Stimulated activated naive B cell treated with anti-CD40 and anti-IgM and Interleukin-4, amounts not matched to agents 10 μg/mL and 1 μg/mL and 100 μg/mL, for 72 hours (primary cell): Measurements from ENCODE around the gene STX8.

Experiments used
- ATAC-seq, 2 donors: fragments of 150-1000 bp; cut with Tn5 transposase; replicated peaks; 2 replicates each; pipeline ENCODE4 v1.10.0; 2021; ENCODE audit warnings: moderate library complexity in 1 of 2
- DNase-seq: peaks from one replicate; pipeline ENCODE4 v3.0.0; 2021
- H3K27ac Mint-ChIP-seq: one replicate; pipeline ENCODE4 v1.8.0; 2022; ENCODE audit warnings: mild to moderate bottlenecking, mixed read lengths
- H3K27me3 Mint-ChIP-seq, 2 donors: one replicate each; pipeline ENCODE4 v1.8.0; 2022; ENCODE audit warnings: mixed read lengths in 2 of 2
- H3K36me3 Mint-ChIP-seq, 2 donors: one replicate each; pipeline ENCODE4 v1.8.0; 2022; ENCODE audit warnings: mixed read lengths in 2 of 2, mild to moderate bottlenecking in 1 of 2
- H3K4me1 Mint-ChIP-seq, 2 donors: one replicate each; pipeline ENCODE4 v1.8.0; 2022; ENCODE audit warnings: mixed read lengths in 2 of 2, mild to moderate bottlenecking in 1 of 2
- H3K4me3 Mint-ChIP-seq, 2 donors: one replicate each; pipeline ENCODE4 v1.8.0; 2022; ENCODE audit warnings: mild to moderate bottlenecking in 2 of 2, mixed read lengths in 2 of 2, moderate library complexity in 1 of 2
- H3K9me3 Mint-ChIP-seq, 2 donors: one replicate each; pipeline ENCODE4 v1.8.0; 2022; ENCODE audit warnings: mixed read lengths in 2 of 2, mild to moderate bottlenecking in 1 of 2

STX8 gene

GRCh38 chr17:9241774-9242496 lies 333.7 kb downstream of the STX8 start:
- Mint-ChIP-seq H3K27me3 (peaks cover 0 to 10% of the 10 kb centered on the region in 2 donors), H3K9me3 (no peaks in the 10 kb centered on the region), H3K27ac (no peak overlapping the region), H3K36me3 (peaks cover 0 to 4% of the 10 kb centered on the region in 2 donors), H3K4me1 (peaks cover 21 to 34% of the 10 kb centered on the region in 2 donors), H3K4me3 (no peak overlapping the region)
- no peak for ATAC-seq
- no peak for DNase-seq

DNA sequence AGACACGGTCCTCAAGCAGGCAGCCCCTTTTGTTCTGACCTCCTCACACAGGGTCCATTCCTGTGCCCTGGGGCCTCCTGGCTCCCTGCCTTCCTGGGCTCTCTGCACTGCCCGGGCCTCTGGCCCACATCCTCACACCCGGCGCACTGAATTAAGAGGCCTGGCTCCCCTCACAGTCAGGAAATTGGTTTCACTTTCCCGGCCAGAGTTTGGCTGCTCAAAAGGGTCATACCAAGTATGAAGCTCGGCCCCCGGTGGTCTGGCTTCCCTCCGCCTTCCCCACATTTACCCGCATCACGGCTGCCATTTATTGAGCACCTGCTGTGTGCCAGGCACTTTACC lies 334.3 kb downstream of the STX8 start:
- peak overlapping the region; percentile 33 to 43 for H3K4me3 Mint-ChIP-seq
- H3K27ac Mint-ChIP-seq = peak overlapping the region; percentile 43
- DNase-seq = no peak
- H3K9me3 Mint-ChIP-seq = no peaks in the 10 kb centered on the region
- H3K4me1 Mint-ChIP-seq = peaks cover 21 to 34% of the 10 kb centered on the region in 2 donors
- peaks cover 1 to 10% of the 10 kb centered on the region in 2 donors for H3K27me3 Mint-ChIP-seq
- peaks cover 0 to 4% of the 10 kb centered on the region in 2 donors for H3K36me3 Mint-ChIP-seq
- ATAC-seq = no peak

DNA sequence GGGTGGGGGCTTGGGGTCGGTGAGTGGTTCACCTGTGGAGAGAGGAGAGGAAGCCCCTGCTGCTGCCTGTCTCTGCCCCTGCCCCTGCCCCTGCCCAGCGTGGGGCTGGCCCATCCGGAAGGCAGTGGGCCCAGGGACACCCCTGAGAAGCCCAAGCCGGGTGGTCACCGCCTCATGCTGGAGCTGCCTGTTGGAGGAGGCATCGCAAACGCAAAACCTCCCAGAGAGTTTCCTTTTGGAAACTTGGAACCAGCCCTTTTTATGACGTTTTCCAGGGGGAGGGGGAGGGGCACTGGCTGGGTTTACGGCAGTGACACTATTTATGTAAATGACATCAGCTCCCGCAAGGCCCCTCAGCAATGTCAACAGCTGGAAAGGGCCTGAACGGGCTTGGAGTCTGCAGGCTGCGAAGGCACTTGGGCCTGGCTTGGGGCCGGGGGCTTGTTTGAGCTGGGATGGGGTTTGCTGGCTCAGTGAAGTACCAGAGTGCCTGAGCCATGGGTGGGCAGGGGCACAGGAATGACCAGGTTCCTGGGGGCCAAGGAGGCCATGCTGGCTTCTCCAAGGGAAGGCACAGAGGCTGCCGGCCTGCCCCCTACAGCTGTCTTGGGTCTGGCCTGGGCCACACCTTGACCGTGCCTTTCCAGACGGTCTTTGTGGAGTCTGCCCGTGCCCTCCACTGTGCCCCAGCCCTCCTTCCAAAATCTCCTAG lies 334.8 kb downstream of the STX8 start:
- Mint-ChIP-seq H3K27me3 (peaks cover 4 to 10% of the 10 kb centered on the region in 2 donors), H3K36me3 (peaks cover 0 to 4% of the 10 kb centered on the region in 2 donors), H3K27ac (peak overlapping the region; percentile 43), H3K4me1 (peaks cover 21 to 34% of the 10 kb centered on the region in 2 donors), H3K9me3 (no peaks in the 10 kb centered on the region), H3K4me3 (peak overlapping the region; percentile 63 to 78)
- ATAC-seq = no peak
- no peak for DNase-seq

DNA sequence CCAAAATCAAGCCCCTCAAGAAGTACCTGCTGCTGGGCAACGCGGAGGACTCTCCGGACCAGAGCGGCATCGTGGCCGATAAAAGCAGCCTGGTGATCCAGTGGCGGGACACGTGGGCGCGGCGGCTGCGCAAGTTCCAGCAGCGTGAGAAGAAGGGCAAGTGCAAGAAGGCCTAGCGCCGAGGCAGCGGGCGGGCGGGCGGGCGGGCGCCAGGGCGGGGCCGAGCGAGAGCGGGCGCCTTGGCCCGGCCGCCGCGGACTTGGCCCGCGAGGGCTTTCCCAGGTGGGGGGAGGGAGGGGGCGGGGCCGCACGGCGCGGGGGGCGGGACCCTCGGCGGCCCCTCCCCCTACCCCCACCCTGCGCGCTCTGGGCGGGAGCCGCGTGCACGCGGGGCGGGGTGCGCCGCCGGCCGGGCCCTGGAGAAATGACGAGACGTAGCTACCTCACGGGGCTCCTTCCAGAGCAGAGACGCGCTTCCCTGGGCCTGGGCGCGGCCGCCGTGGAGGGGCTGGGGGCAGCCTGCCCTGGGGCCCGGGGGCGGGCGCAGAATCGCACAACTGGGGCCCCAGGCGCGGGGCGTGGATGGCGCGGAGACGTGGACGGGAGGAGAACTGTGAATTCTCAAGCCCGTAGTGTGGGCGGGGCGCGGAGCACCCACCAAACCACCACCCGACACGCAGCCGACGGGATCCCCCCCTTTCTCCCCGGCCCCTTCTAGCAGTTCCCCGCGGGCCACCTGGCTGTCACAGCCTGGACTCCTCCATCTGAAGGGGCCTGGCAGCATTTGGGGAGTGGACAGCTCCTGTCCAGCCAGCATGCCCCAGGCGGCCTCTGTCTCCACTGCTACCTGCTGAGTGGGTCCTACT lies 335.6 kb downstream of the STX8 start:
- Mint-ChIP-seq H3K4me3 (peak overlapping the region; percentile 81 to 85), H3K27me3 (peaks cover 9 to 10% of the 10 kb centered on the region in 2 donors), H3K27ac (peak overlapping the region; percentile 67), H3K36me3 (peaks cover 0 to 4% of the 10 kb centered on the region in 2 donors), H3K9me3 (no peaks in the 10 kb centered on the region), H3K4me1 (peaks cover 21 to 34% of the 10 kb centered on the region in 2 donors)
- ATAC-seq = peak; percentile 81 to 83
- peak; percentile 63 for DNase-seq

GRCh38 chr17:9239246-9239792 lies 336.3 kb downstream of the STX8 start:
- peak; percentile 3 to 6 for ATAC-seq
- Mint-ChIP-seq H3K27me3 (peaks cover 13 to 16% of the 10 kb centered on the region in 2 donors), H3K9me3 (no peaks in the 10 kb centered on the region), H3K4me3 (peak overlapping the region; percentile 81 to 85), H3K27ac (peak overlapping the region; percentile 67), H3K4me1 (peaks cover 21 to 34% of the 10 kb centered on the region in 2 donors), H3K36me3 (peaks cover 0 to 4% of the 10 kb centered on the region in 2 donors)
- peak; percentile 6 for DNase-seq

DNA sequence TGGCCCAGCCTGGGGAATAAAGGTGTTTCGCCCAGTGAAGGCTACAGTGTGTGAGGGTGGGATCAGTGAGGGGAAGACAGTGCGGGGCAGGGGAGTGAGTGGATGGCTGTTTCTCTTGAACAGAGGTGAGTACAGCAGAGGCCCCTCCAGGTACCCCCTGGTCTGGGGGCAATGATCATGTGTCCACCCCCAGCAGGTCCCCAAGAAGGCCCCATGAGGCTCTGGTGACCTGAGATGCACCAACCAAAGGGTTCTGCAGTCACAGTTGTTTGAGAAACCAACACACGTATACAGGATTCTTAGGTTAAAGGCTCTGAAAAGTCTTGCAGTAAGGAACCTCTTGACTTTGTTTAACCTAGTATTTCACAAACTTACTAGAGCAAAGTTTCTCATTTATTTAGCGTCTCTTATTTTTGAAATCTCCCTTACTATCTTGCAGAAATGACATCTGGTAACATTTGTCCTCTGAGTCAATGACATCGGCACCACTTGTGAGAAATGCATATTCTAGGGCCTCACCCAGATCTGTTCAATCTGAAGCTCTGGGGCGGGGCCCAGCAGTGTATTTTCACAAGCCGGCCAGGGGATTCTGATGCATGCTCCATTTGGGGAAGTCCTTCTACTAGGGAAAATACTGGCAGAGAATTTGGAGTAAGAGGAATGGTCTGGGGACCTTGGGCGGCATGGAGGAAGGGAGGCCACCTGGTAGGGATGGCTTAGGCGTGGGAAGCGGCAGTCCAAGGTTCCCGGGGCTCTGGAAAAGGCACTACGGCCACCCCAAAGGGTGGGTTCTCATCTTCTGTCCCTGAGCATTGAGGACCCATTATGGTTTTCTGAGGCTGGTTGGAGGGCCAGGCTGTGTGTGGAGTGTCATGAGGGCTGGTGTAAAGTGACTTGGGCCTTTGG lies 337.0 kb downstream of the STX8 start:
- ATAC-seq = no peak
- peaks cover 21 to 34% of the 10 kb centered on the region in 2 donors for H3K4me1 Mint-ChIP-seq
- H3K36me3 Mint-ChIP-seq = peaks cover 0 to 4% of the 10 kb centered on the region in 2 donors
- DNase-seq = no peak
- H3K9me3 Mint-ChIP-seq = no peaks in the 10 kb centered on the region
- H3K4me3 Mint-ChIP-seq = peak overlapping the region; percentile 81 to 85
- peaks cover 20 to 23% of the 10 kb centered on the region in 2 donors for H3K27me3 Mint-ChIP-seq
- H3K27ac Mint-ChIP-seq = peak overlapping the region; percentile 22

DNA sequence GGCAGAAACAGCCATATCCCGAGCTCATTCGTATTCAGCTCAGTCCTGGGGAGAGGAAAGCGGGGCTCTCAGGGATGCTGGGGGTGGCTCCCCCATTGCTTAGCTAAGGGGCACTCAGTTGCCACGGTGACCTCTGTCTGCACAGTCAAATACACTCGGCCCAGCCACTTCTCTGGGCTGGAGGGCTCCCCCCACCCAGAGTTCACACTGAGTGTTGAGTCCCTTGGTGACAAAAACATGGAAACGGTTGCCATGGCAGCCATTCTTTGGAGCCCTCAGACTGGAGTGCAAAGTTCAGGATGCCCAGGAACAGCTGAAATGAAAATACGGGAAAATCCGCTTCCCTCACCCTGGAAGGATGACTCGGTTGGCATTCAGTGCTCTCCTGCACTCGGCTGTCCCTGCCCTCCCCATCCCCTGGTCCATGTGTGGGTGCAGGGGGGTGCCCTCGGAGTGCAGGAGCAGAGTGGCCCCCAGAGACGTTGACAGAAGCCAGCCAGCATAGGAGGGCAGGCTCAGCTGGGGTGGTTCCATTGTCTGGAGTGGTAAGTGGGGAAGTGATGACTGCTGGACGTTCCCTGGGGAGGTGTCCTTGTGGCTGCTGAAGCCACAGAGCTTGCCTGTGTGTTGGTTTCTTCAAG lies 337.8 kb downstream of the STX8 start:
- Mint-ChIP-seq H3K27me3 (peaks cover 24 to 27% of the 10 kb centered on the region in 2 donors), H3K4me1 (peaks cover 21 to 34% of the 10 kb centered on the region in 2 donors), H3K27ac (peak overlapping the region; percentile 25), H3K9me3 (no peaks in the 10 kb centered on the region), H3K36me3 (peaks cover 0 to 4% of the 10 kb centered on the region in 2 donors), H3K4me3 (peak overlapping the region; percentile 41 to 51)
- ATAC-seq (peak; percentile 20 to 43), DNase-seq (no peak)

- Mint-ChIP-seq H3K9me3 (no peaks in the 10 kb centered on the region), H3K27me3 (peaks cover 24 to 27% of the 10 kb centered on the region in 2 donors), H3K4me1 (peaks cover 21 to 34% of the 10 kb centered on the region in 2 donors), H3K36me3 (peaks cover 0 to 4% of the 10 kb centered on the region in 2 donors), H3K27ac (no peak overlapping the region), H3K4me3 (no peak overlapping the region)
- no peak for ATAC-seq
- DNase-seq = no peak
Measured at GRCh38 chr17:9237053-9237410, 338.6 kb downstream of the STX8 start.

GRCh38 chr17:9236286-9237052 lies 339.2 kb downstream of the STX8 start:
- H3K36me3 Mint-ChIP-seq = peaks cover 0 to 4% of the 10 kb centered on the region in 2 donors
- H3K27ac Mint-ChIP-seq = no peak overlapping the region
- no peak for DNase-seq
- peaks cover 24 to 27% of the 10 kb centered on the region in 2 donors for H3K27me3 Mint-ChIP-seq
- ATAC-seq = no peak
- no peaks in the 10 kb centered on the region for H3K9me3 Mint-ChIP-seq
- peaks cover 20 to 32% of the 10 kb centered on the region in 2 donors for H3K4me1 Mint-ChIP-seq
- H3K4me3 Mint-ChIP-seq = no peak overlapping the region

DNA sequence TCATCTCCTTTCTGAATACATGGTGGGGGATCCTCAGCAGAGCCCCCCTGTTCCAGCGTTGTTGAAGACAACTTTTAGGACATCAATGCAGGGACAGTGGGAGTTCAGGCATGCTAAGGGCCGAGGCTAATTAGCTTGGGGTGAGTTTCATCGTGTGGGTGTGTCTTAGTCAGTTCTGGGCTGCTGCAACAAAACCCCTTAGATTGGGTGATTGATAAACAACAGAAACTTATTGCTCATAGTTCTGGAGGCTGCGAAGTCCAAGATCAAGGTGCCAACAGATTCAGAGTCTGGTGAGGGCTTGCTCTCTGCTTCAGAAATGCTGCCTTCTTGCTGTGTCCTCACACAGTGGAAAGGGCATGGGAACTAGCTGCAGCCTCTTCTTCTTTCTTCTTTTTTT lies 340.3 kb downstream of the STX8 start:
- ATAC-seq (no peak), DNase-seq (no peak)
- Mint-ChIP-seq H3K27me3 (peaks cover 24 to 27% of the 10 kb centered on the region in 2 donors), H3K4me3 (no peak overlapping the region), H3K27ac (no peak overlapping the region), H3K4me1 (peaks cover 15 to 23% of the 10 kb centered on the region in 2 donors), H3K36me3 (peaks cover 0 to 4% of the 10 kb centered on the region in 2 donors), H3K9me3 (no peaks in the 10 kb centered on the region)

GRCh38 chr17:9234389-9234945 lies 341.2 kb downstream of the STX8 start:
- H3K27me3 Mint-ChIP-seq = peaks cover 24 to 27% of the 10 kb centered on the region in 2 donors
- H3K9me3 Mint-ChIP-seq = no peaks in the 10 kb centered on the region
- ATAC-seq (no peak), DNase-seq (no peak)
- no peak overlapping the region for H3K27ac Mint-ChIP-seq
- H3K36me3 Mint-ChIP-seq = peaks cover 0 to 4% of the 10 kb centered on the region in 2 donors
- no peak overlapping the region for H3K4me3 Mint-ChIP-seq
- peaks cover 12 to 19% of the 10 kb centered on the region in 2 donors for H3K4me1 Mint-ChIP-seq

DNA sequence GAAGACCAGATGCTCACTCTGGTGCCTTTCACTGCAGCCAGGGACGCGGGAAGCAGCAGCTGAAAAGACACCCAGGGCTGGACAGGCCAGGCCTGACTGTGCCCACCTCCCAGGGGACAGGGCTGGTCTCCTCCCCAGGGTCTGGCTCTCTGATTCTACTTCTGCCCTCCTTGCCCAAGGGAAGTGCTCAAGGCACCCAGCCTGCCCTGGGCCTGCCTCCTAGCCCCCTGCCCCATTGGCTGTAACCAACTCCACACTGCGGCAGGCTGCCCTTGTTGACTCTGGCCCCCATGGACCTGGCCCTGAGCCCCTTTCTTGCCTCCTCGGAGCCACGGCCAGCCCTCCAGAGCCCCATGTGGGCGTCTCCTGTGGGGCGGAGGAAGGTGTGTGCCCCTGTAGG lies 341.9 kb downstream of the STX8 start:
- ATAC-seq (no peak), DNase-seq (no peak)
- Mint-ChIP-seq H3K9me3 (no peaks in the 10 kb centered on the region), H3K27me3 (peaks cover 24 to 27% of the 10 kb centered on the region in 2 donors), H3K36me3 (peaks cover 0 to 4% of the 10 kb centered on the region in 2 donors), H3K4me3 (no peak overlapping the region), H3K27ac (no peak overlapping the region), H3K4me1 (peaks cover 5 to 12% of the 10 kb centered on the region in 2 donors)
